Smooth muscle cell (in vitro differentiated cells): Measurements from ENCODE around the gene GIPR. TPM values are rescaled to one million over a fixed set of nuclear protein-coding genes. Genes with fewer than 3 reads are reported as not detected.

Experiments
- DNase-seq: peaks from one replicate; lab custom pipeline; 2025; ENCODE audit not compliant: unreplicated experiment; lab: John Stamatoyannopoulos, UW
- H2AFZ ChIP-seq: fragments of 200-600 bp; sonication (generic); 2 replicates; pipeline ENCODE4 v1.6.0; 2016; ENCODE audit warnings: antibody characterized with exemption, low read depth, mild to moderate bottlenecking
- H3F3A ChIP-seq: fragments of 200-600 bp; sonication (generic); 2 replicates; pipeline ENCODE4 v1.6.0; 2017; ENCODE audit warnings: antibody characterized with exemption, low read depth
- H3K27ac ChIP-seq: fragments of 200-600 bp; sonication (generic); 2 replicates; pipeline ENCODE4 v1.5.1; 2016; ENCODE audit warnings: low read depth, mild to moderate bottlenecking
- H3K27me3 ChIP-seq: fragments of 200-600 bp; sonication (generic); 2 replicates; pipeline ENCODE4 v1.6.1; 2016; ENCODE audit warnings: low read depth, mild to moderate bottlenecking
- H3K36me3 ChIP-seq: fragments of 200-600 bp; sonication (generic); 2 replicates; pipeline ENCODE4 v1.5.1; 2016; ENCODE audit warnings: low read depth
- H3K4me1 ChIP-seq: fragments of 200-600 bp; sonication (generic); 2 replicates; pipeline ENCODE4 v1.5.1; 2016; ENCODE audit warnings: low read depth
- H3K4me2 ChIP-seq: fragments of 200-600 bp; sonication (generic); 2 replicates; pipeline ENCODE4 v1.6.0; 2016; ENCODE audit warnings: mild to moderate bottlenecking
- H3K4me3 ChIP-seq: fragments of 200-600 bp; sonication (generic); 2 replicates; pipeline ENCODE4 v1.5.1; 2016; ENCODE audit warnings: mild to moderate bottlenecking
- H3K79me2 ChIP-seq: fragments of 200-600 bp; sonication (generic); 2 replicates; pipeline ENCODE4 v1.6.0; 2016; ENCODE audit warnings: low read depth, mild to moderate bottlenecking
- H3K9ac ChIP-seq: fragments of 200-600 bp; sonication (generic); 2 replicates; pipeline ENCODE4 v1.6.0; 2016; ENCODE audit warnings: low read depth
- H3K9me3 ChIP-seq: fragments of 200-600 bp; sonication (generic); replicated peaks from 2 replicates; pipeline ENCODE4 v1.5.1; 2016; ENCODE audit warnings: low read depth
- H4K20me1 ChIP-seq: fragments of 200-600 bp; sonication (generic); 2 replicates; pipeline ENCODE4 v1.6.0; 2016; ENCODE audit warnings: low read depth
- CTCF ChIP-seq: fragments of 200-600 bp; sonication (generic); IDR thresholded peaks from 2 replicates; pipeline ENCODE4 v1.5.1; 2017; ENCODE audit warnings: borderline replicate concordance, mild to moderate bottlenecking, antibody characterized with exemption; ENCODE audit not compliant: insufficient read depth, poor library complexity, severe bottlenecking
- WGBS: methylation state at CpG from one replicate; pipeline ENCODE4 v1.1.7; 2016; ENCODE audit warnings: low lambda C conversion rate; 5-methylcytosine and 5-hydroxymethylcytosine counted together
- polyA plus RNA-seq: library from polyadenylated mRNA; unstranded; fragments of >200 nt; fragmentation: Nextera tagmentation; extraction: Ambion mirVana; gene quantifications from 2 replicates; pipeline ENCODE4 v1.2.1, GENCODE V29; 2016
- total RNA-seq: library from RNA; depleted of rRNA; stranded (reverse); fragments of >200 nt; gene quantifications from 2 replicates; pipeline ENCODE4 v1.2.3, GENCODE V29; 2014

The GIPR gene
- total and polyA plus RNA-seq, 2 experiments from 2014 or later: 0.99 to 2.4 TPM

GRCh38 chr19:45632468-45633196 lies 35.4 kb upstream of the GIPR start:
- peak overlapping the region; percentile 78 for H3K27ac ChIP-seq
- no peaks in the 10 kb centered on the region for H3K27me3 ChIP-seq
- H3F3A ChIP-seq: no peaks in the 10 kb centered on the region
- H3K4me2 ChIP-seq: peak overlapping the region; percentile 6
- H4K20me1 ChIP-seq: no peaks in the 10 kb centered on the region
- no peaks in the 10 kb centered on the region for H3K79me2 ChIP-seq
- H3K9me3 ChIP-seq: no peaks in the 10 kb centered on the region
- no peak overlapping the region for H2AFZ ChIP-seq
- WGBS: 36% methylated on average over 26 of the region's 27 CpGs
- no peak overlapping the region for H3K9ac ChIP-seq
- H3K4me1 ChIP-seq: peaks cover 2% of the 10 kb centered on the region
- peak; percentile 53 for DNase-seq
- H3K36me3 ChIP-seq: no peaks in the 10 kb centered on the region
- no peak for TF ChIP-seq CTCF
- no peak overlapping the region for H3K4me3 ChIP-seq

- Histone ChIP-seq H3K9me3 (no peaks in the 10 kb centered on the region), H3K27me3 (no peaks in the 10 kb centered on the region), H2AFZ (no peak overlapping the region), H3K9ac (no peak overlapping the region), H3K4me3 (no peak overlapping the region), H4K20me1 (no peaks in the 10 kb centered on the region), H3F3A (peaks cover 27% of the 10 kb centered on the region), H3K79me2 (peaks cover 3% of the 10 kb centered on the region), H3K4me1 (peaks cover 14% of the 10 kb centered on the region), H3K4me2 (no peak overlapping the region), H3K36me3 (no peaks in the 10 kb centered on the region), H3K27ac (no peak overlapping the region)
- WGBS: 85% methylated on average over 1 of the region's 1 CpG
- no peak for DNase-seq
- TF ChIP-seq CTCF: no peak
Measured at GRCh38 chr19:45636275-45636674, 31.7 kb upstream of the GIPR start.

GRCh38 chr19:45636902-45637301 lies 31.1 kb upstream of the GIPR start:
- peaks cover 14% of the 10 kb centered on the region for H3K4me1 ChIP-seq
- peaks cover 32% of the 10 kb centered on the region for H3F3A ChIP-seq
- DNase-seq: no peak
- H3K79me2 ChIP-seq: peaks cover 3% of the 10 kb centered on the region
- no peaks in the 10 kb centered on the region for H3K27me3 ChIP-seq
- no peaks in the 10 kb centered on the region for H3K9me3 ChIP-seq
- no peak overlapping the region for H3K4me3 ChIP-seq
- no peak overlapping the region for H2AFZ ChIP-seq
- no peak overlapping the region for H3K9ac ChIP-seq
- TF ChIP-seq CTCF: no peak
- H4K20me1 ChIP-seq: no peaks in the 10 kb centered on the region
- 96% methylated on average over 2 of the region's 2 CpGs for WGBS
- H3K4me2 ChIP-seq: no peak overlapping the region
- no peak overlapping the region for H3K27ac ChIP-seq
- no peaks in the 10 kb centered on the region for H3K36me3 ChIP-seq
